Brain microvascular endothelial cell (primary cell): ENCODE data around the gene TMEM250.
"Not testable (repeated sequence)": the region's sequence is repeated elsewhere in the genome, so short reads cannot be mapped to it uniquely, and the experiment has no call there.

Source experiments
- DNase-seq: peaks from one replicate; pipeline ENCODE4 v3.0.0-alpha.2; 2020
- H3K27ac ChIP-seq: fragments of 250-450 bp; sonication (Bioruptor Pico); 2 replicates; pipeline ENCODE4 v1.5.1; 2020; ENCODE audit warnings: mild to moderate bottlenecking, moderate library complexity
- H3K27me3 ChIP-seq: fragments of 250-450 bp; sonication (Bioruptor Pico); replicated peaks from 2 replicates; pipeline ENCODE4 v1.5.1; 2020; ENCODE audit warnings: mild to moderate bottlenecking
- H3K36me3 ChIP-seq: fragments of 250-450 bp; sonication (Bioruptor Pico); replicated peaks from 2 replicates; pipeline ENCODE4 v1.5.1; 2020; ENCODE audit warnings: mild to moderate bottlenecking
- H3K4me3 ChIP-seq: 2 replicates; pipeline ENCODE4 v1.5.1; 2011; ENCODE audit warnings: low read depth, mild to moderate bottlenecking, control low read depth, low read length, moderate library complexity
- in situ Hi-C: cut with HindIII; loops from 2 replicates; pipeline ENCODE4 v1.10.0; 2017; ENCODE audit warnings: low sequenced_read_pairs, low pct_ligation_motif_present
- TF ChIP-seq, protein P1 (sequence below): IDR thresholded peaks from 2 replicates; pipeline ENCODE4 v1.5.1; 2011; ENCODE audit warnings: low read depth, mild to moderate bottlenecking, moderate library complexity, low read length, control low read depth, inconsistent platforms; ENCODE audit errors: missing control alignments

The TMEM250 gene

DNA sequence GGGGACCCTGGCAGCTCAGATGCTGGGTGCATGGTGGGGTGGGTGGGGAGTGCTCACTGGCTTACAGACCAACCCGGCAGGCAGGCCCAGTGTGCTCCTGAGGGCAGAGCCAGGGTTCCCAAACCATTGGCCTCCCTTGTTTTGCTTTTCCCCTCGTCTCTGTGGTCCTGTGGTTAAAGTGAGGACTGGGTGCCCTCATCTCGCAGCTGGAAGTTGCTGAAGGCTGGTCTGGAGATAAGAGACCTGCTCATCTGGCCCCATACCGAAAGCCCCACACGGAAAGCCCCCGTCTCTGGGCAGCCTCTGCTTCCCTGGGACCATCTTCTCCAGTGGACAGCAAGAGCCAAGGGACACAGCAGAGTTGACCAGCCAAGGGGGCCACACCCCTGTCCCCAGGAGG, 13.8 kb downstream of the TMEM250 start:
- Histone ChIP-seq H3K4me3 (no peak overlapping the region), H3K27me3 (no peaks in the 10 kb centered on the region), H3K27ac (no peak overlapping the region), H3K36me3 (no peaks in the 10 kb centered on the region)
- in situ Hi-C loops, result no loop called here
- DNase-seq, result no peak
- TF ChIP-seq, protein P1, sequence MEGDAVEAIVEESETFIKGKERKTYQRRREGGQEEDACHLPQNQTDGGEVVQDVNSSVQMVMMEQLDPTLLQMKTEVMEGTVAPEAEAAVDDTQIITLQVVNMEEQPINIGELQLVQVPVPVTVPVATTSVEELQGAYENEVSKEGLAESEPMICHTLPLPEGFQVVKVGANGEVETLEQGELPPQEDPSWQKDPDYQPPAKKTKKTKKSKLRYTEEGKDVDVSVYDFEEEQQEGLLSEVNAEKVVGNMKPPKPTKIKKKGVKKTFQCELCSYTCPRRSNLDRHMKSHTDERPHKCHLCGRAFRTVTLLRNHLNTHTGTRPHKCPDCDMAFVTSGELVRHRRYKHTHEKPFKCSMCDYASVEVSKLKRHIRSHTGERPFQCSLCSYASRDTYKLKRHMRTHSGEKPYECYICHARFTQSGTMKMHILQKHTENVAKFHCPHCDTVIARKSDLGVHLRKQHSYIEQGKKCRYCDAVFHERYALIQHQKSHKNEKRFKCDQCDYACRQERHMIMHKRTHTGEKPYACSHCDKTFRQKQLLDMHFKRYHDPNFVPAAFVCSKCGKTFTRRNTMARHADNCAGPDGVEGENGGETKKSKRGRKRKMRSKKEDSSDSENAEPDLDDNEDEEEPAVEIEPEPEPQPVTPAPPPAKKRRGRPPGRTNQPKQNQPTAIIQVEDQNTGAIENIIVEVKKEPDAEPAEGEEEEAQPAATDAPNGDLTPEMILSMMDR, result no peak

DNA sequence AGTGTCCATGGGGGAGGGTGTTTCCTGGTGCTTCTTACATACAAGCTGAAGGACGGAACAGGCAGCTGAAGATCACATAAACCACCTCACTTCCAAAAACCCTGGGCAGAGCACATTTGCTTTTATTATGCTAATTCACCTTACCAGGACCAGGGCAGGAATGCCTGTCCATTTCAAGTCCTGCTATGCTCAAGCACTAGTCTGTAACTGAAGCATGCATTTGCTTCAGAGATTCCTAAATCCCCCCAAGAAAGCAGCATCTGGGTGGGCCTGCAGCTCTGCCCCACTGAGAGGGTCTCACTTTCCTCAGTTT, 14.2 kb downstream of the TMEM250 start:
- no peak overlapping the region for H3K4me3 ChIP-seq
- TF ChIP-seq, protein P1, result no peak
- no peak overlapping the region for H3K27ac ChIP-seq
- H3K36me3 ChIP-seq, result no peaks in the 10 kb centered on the region
- DNase-seq, result no peak
- no peaks in the 10 kb centered on the region for H3K27me3 ChIP-seq
- in situ Hi-C loops, result no loop called here

DNA sequence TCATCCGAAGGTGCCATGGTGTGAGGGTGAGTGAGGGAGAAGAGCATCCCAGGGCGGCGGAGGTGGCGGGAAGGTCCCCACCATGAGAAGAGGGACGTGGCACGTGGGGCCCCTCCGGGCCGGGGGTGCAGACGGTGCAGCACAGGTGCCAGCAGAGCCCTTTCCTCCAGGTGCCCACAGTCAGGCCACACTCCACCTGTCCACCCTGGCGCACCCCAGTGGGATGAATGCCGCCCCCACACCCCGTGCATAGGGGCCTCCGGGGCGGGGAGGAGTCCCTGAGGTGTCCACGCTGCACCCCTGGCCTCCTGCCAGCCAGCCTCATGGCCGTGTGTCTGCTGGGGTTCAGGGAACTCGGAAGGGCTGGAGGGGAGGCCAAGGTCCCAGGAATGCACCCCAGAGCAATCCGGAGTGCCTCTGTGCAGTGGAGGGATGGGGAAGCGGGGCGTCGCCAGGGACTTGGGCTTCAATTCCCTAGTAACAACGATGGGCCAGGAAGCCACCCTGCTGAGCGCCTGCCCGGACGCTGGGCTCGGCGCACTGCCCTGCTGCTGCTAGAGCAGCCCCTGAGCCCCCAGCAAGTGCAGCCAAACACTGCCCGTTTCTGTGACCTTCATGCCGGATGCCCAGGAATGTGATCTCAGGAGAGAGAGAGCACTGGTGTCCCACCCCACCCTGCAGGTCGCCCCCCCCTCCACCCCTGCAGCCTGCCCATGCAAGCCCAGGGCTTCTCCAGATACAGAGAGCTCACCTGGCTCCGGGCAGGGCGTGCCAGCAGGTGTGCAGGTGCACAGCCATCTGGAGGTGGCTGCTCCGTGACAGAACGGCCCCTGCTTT, 14.8 kb downstream of the TMEM250 start:
- DNase-seq, result no peak
- H3K27ac ChIP-seq, result no peak overlapping the region
- no peaks in the 10 kb centered on the region for H3K27me3 ChIP-seq
- no peaks in the 10 kb centered on the region for H3K36me3 ChIP-seq
- TF ChIP-seq, protein P1, result no peak
- in situ Hi-C loops, result no loop called here
- no peak overlapping the region for H3K4me3 ChIP-seq

DNA sequence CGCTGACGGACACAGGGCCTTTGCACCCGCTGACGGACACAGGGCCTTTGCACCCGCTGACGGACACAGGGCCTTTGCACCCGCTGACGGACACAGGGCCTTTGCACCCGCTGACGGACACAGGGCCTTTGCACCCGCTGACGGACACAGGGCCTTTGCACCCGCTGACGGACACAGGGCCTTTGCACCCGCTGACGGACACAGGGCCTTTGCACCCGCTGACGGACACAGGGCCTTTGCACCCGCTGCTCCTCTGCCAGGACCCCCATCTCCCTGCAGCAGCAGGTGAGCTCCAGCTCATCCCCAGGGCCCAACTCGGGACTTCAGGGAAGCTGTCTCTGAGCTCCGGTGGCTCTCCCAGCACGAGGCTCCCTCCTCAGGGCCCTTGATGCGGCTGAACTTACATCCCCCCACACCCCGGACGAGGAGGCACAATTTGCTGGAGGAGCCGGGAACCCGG, 17.0 kb downstream of the TMEM250 start:
- H3K4me3 ChIP-seq, in situ Hi-C loops, H3K27me3 ChIP-seq, DNase-seq, H3K27ac ChIP-seq, H3K36me3 ChIP-seq: not testable (repeated sequence)

DNA sequence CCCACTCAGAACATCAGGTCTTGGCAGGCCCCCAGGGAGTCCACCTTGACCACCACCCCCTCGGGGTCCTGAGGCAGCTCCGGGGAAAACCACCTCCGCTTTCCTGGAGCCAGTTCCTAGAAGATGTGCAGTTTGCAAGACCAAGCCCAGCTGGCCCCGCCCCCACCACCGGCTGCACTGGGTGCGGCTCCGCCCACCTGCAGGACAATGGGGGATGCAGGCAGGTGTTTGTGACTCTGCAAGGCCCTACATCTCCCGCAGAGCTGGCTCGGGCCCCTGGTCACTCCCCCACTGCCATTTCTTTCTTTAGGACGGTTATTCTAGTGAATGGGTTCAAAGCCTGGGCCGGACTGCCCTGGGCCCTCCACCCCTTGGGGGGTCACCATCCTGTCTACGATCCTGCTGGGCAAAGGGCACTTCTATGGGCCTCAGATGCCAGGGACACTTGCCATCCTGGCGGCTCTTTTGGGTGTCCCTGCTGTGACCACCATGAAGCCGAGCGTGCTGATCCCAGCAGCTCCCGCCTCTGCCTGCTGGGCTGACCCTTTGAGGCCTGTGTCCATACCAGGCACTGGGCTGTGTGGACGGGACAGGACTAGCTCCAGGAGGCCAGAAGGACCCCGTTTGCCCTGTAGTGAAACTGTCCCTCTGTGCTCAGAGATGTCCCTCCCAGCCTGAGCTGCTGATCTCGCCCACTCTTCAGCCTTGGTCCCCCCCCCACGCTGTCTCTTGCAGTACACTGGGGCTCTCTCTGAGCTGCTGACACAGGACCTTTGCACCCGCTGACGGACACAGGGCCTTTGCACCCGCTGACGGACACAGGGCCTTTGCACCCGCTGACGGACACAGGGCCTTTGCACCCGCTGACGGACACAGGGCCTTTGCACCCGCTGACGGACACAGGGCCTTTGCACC, 17.7 kb downstream of the TMEM250 start:
- DNase-seq, result no peak
- Histone ChIP-seq H3K36me3 (no peaks in the 10 kb centered on the region), H3K27me3 (no peaks in the 10 kb centered on the region), H3K4me3 (no peak overlapping the region), H3K27ac (no peak overlapping the region)
- in situ Hi-C loops, result no loop called here
- TF ChIP-seq, protein P1, result no peak

DNA sequence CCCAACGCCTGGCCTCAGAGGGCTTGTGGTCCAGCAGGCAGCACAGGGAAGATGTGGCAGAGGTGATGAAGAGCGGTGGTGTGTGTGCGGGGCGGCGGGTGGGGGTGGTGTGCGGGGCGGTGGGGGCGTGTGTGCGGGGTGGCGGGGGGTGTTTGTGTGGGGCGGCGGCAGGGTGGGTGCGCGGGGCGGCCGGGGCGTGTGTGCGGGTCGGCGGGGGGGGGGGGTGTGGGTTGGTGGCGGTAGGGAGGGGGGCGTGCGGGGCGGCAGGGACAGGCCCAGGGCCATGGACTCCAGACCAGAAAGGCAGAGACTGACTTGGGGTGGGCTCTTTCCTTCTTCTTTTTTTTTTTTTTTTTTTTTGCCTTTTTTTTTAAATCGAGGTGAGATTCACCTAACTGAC, 19.1 kb downstream of the TMEM250 start:
- H3K27ac ChIP-seq, result no peak overlapping the region
- H3K36me3 ChIP-seq, result no peaks in the 10 kb centered on the region
- in situ Hi-C loops, result no loop called here
- H3K4me3 ChIP-seq, result no peak overlapping the region
- DNase-seq, result no peak
- TF ChIP-seq, protein P1, result no peak
- H3K27me3 ChIP-seq, result no peaks in the 10 kb centered on the region
